Naive thymus-derived CD4-positive, alpha-beta T cell (primary cell): ENCODE measurements around the gene DCDC2. TPM values are rescaled to one million over a fixed set of nuclear protein-coding genes. Genes with fewer than 3 reads are reported as not detected.

Experiments used
- ATAC-seq: fragments of 150-1000 bp; cut with Tn5 transposase; 2 replicates; pipeline ENCODE4 v1.10.0; 2021; ENCODE audit warnings: mild to moderate bottlenecking, moderate library complexity
- CTCF ChIA-PET: fragments of 350-600 bp; sonication (Branson Sonifier 250); formaldehyde crosslinking; loops from one replicate; lab custom pipeline; 2021; ENCODE audit warnings: antibody characterized with exemption; lab: Charles Lee
- POLR2A ChIA-PET: fragments of 350-600 bp; sonication (Branson Sonifier 250); formaldehyde crosslinking; loops from one replicate; lab custom pipeline; 2021; ENCODE audit warnings: antibody characterized with exemption, inconsistent platforms; lab: Charles Lee
- DNase-seq, 9 donors: peaks; one replicate each; pipeline versions ENCODE4 v3.0.0 to v3.0.0-alpha.2; 2020 to 2022; ENCODE audit warnings: mixed read lengths in 1 of 9
- H3K27ac ChIP-seq: one replicate; pipeline ENCODE4 v1.7.0; 2013; ENCODE audit warnings: mild to moderate bottlenecking, low read depth, low read length, moderate library complexity
- H3K27me3 ChIP-seq, 2 donors: one replicate each; pipeline ENCODE4 v1.7.0; 2013; ENCODE audit warnings: low read length in 2 of 2, mild to moderate bottlenecking in 2 of 2, moderate library complexity in 2 of 2; ENCODE audit not compliant: control insufficient read depth in 2 of 2, insufficient read depth in 2 of 2
- H3K36me3 ChIP-seq, 3 experiments: 1 replicate in 2 of 3; 2 replicates in 1 of 3; pipeline ENCODE4 v1.7.0; 2013; ENCODE audit warnings: low read length in 3 of 3, mild to moderate bottlenecking in 3 of 3, moderate library complexity in 1 of 3; ENCODE audit not compliant: insufficient read depth in 3 of 3, control insufficient read depth in 2 of 3
- H3K4me1 ChIP-seq, 2 donors: one replicate each; pipeline ENCODE4 v1.7.0; 2013; ENCODE audit warnings: low read length in 2 of 2, mild to moderate bottlenecking in 2 of 2, moderate library complexity in 1 of 2; ENCODE audit not compliant: control insufficient read depth in 2 of 2, insufficient read depth in 2 of 2
- H3K4me3 ChIP-seq: 2 replicates; pipeline ENCODE4 v1.7.0; 2013; ENCODE audit warnings: mild to moderate bottlenecking, low read length
- H3K9me3 ChIP-seq, 3 experiments: 1 replicate in 2 of 3; 2 replicates in 1 of 3; pipeline ENCODE4 v1.7.0; 2013; ENCODE audit warnings: low read length in 3 of 3; ENCODE audit not compliant: control insufficient read depth in 2 of 3
- H3K27ac Mint-ChIP-seq, 9 donors: one replicate each; pipeline ENCODE4 v1.8.0; 2020 to 2022; ENCODE audit warnings: mixed read lengths in 9 of 9, mild to moderate bottlenecking in 8 of 9, moderate library complexity in 5 of 9, inconsistent platforms in 2 of 9
- H3K27me3 Mint-ChIP-seq, 5 donors: one replicate each; pipeline ENCODE4 v1.8.0; 2021 to 2022; ENCODE audit warnings: mixed read lengths in 5 of 5, mild to moderate bottlenecking in 1 of 5
- H3K36me3 Mint-ChIP-seq, 5 donors: one replicate each; pipeline ENCODE4 v1.8.0; 2020 to 2022; ENCODE audit warnings: mixed read lengths in 5 of 5, mild to moderate bottlenecking in 3 of 5, inconsistent platforms in 1 of 5
- H3K4me1 Mint-ChIP-seq, 7 donors: one replicate each; pipeline ENCODE4 v1.8.0; 2020 to 2022; ENCODE audit warnings: mixed read lengths in 7 of 7, mild to moderate bottlenecking in 3 of 7, inconsistent platforms in 1 of 7
- H3K4me3 Mint-ChIP-seq, 10 donors: one replicate each; pipeline ENCODE4 v1.8.0; 2020 to 2022; ENCODE audit warnings: mild to moderate bottlenecking in 10 of 10, mixed read lengths in 10 of 10, moderate library complexity in 6 of 10, inconsistent platforms in 2 of 10
- H3K9me3 Mint-ChIP-seq, 11 donors: one replicate each; pipeline ENCODE4 v1.8.0; 2020 to 2022; ENCODE audit warnings: mixed read lengths in 11 of 11, mild to moderate bottlenecking in 4 of 11, inconsistent platforms in 1 of 11, moderate library complexity in 1 of 11
- intact Hi-C, 2 donors: fragments of 100-400 bp; cut with micrococcal nuclease; formaldehyde crosslinking; loops; one replicate each; pipeline ENCODE4 v1.15.1; 2023
- polyA plus RNA-seq, 2 donors: library from polyadenylated mRNA; unstranded; fragments of 300-500 nt; fragmentation: Illumina TruSeq; gene quantifications; one replicate each; pipeline ENCODE4 v1.2.3, GENCODE V29; 2021
- total RNA-seq, 6 experiments: library from RNA in 5 of 6; stranded (reverse) in 5 of 6; gene quantifications; 1 replicate in 5 of 6; 2 replicates in 1 of 6; pipeline ENCODE4 v1.2.3 and lab custom pipeline; 2021 to 2026

The DCDC2 gene
- total and polyA plus RNA-seq, 7 experiments from 2014 or later = 0.24 to 0.92 TPM; not detected in 5

DNA sequence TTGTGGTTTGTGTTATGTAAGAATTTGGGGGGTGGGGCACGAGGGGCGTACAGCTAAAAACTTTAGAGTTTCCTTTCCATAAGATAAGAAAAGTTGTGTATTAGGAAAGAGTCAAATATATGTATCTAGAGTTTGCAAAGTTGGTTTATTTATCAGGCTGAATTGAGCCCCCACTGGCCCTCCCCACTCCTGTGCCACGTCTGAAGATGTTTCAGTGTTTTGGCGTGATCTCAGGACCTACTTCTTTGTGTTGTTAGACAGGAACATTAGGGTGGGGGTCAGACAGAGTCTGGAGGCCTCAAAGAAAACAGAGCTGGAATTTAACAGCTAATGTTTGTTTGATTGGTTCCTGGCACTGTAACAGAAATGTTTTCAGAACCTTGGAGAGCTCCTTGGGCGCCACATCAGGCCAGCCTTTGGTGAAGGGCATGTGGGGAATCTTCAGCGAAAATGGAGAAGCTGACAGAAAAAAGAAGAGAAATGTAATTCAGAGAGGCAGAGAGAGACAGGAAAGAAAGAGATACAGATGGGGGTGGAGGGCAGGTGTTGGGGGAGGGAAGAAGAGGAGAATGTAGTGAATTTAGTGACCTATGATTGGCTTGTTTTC lies 231.2 kb downstream of the DCDC2 start:
- no peak for ATAC-seq
- Histone ChIP-seq H3K27me3 (no peaks in the 10 kb centered on the region), H3K4me3 (no peak overlapping the region), H3K4me1 (no peaks in the 10 kb centered on the region), H3K36me3 (no peaks in the 10 kb centered on the region), H3K9me3 (no peaks in the 10 kb centered on the region), H3K27ac (no peak overlapping the region)
- Mint-ChIP-seq H3K36me3 (peaks cover 0 to 4% (median 0%) of the 10 kb centered on the region in 5 donors), H3K27ac (no peak overlapping the region), H3K4me1 (peaks cover 0 to 5% (median 0%) of the 10 kb centered on the region in 7 donors), H3K4me3 (peak overlapping the region in 4 of 10 donors; percentile 0 to 49 (median 30)), H3K27me3 (peaks cover 12 to 68% (median 48%) of the 10 kb centered on the region in 5 donors), H3K9me3 (peaks cover 0 to 17% (median 8%) of the 10 kb centered on the region in 11 donors)
- ChIA-PET CTCF (no interaction called here), POLR2A (no interaction called here)
- intact Hi-C loops = no loop called here
- peak in 6 of 9 donors; percentile 1 to 35 (median 14) for DNase-seq

DNA sequence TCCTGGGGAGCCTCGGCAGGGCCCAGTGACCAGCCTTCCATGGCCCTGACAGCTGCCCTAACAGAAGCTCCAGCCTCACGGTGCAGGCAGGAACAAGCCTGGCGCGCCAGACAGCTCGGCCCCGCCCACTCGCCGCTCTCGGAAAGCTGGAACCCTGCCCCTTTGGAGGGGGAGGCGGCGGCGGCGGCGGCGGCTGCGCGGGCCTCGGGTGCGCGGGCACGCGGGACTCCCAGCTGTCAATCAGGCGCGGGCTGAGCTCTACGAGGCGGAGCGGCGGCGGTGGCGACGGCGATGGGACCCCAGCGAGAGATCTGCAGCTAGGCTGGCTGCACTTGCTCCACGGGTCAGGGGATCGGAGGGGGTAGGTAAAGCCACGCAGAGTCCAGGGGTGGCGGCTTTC lies 231.9 kb downstream of the DCDC2 start, which contains the start of gene NRSN1:
Gene NRSN1, plus strand, starts transcription at position 236 of the 400 bp plus-strand sequence. CDS start 8,113 bp downstream, outside the sequence.
- no peak for ATAC-seq
- ChIA-PET CTCF (no interaction called here), POLR2A (no interaction called here)
- Histone ChIP-seq H3K9me3 (no peaks in the 10 kb centered on the region), H3K27ac (no peak within 1 kb of the TSS), H3K36me3 (no peaks in the 10 kb centered on the region), H3K4me1 (no peaks in the 10 kb centered on the region), H3K27me3 (no peaks in the 10 kb centered on the region), H3K4me3 (no peak within 1 kb of the TSS)
- H3K27me3 Mint-ChIP-seq = peaks cover 12 to 69% (median 42%) of the 10 kb centered on the region in 5 donors
- H3K4me1 Mint-ChIP-seq = peaks cover 0 to 5% (median 0%) of the 10 kb centered on the region in 7 donors
- H3K9me3 Mint-ChIP-seq = peaks cover 0 to 17% (median 8%) of the 10 kb centered on the region in 11 donors
- DNase-seq = no peak
- peaks cover 0 to 4% (median 0%) of the 10 kb centered on the region in 5 donors for H3K36me3 Mint-ChIP-seq
- peak within 1 kb of the TSS in 1 of 9 donors; percentile 23 for H3K27ac Mint-ChIP-seq
- H3K4me3 Mint-ChIP-seq = peak within 1 kb of the TSS in 4 of 10 donors; percentile 18 to 49 (median 34)
- intact Hi-C loops = no loop called here

DNA sequence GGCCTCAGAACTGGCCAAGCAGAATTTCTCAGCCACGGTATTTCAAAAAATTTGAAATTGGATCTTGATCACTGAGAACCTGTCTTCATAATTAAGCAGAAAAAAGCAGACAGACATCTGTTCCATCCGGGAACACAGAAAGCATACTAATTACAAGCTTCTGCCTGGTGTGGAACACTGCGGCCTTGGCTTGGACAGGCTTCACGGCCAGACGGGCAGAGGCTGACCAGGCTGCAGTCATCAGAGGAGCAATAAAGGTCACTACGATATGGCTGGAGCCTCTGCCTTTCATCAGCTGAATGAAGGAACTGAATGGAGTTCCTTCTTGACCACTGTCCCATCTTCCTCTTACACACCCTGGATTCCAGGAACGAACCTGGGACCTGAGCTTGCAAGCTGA lies 235.7 kb downstream of the DCDC2 start:
- DNase-seq (no peak), ATAC-seq (no peak)
- H3K4me1 Mint-ChIP-seq = peaks cover 0 to 5% (median 0%) of the 10 kb centered on the region in 7 donors
- ChIA-PET CTCF (no interaction called here), POLR2A (no interaction called here)
- no peak overlapping the region for H3K4me3 Mint-ChIP-seq
- Histone ChIP-seq H3K27me3 (no peaks in the 10 kb centered on the region), H3K4me3 (no peak overlapping the region), H3K27ac (no peak overlapping the region), H3K36me3 (no peaks in the 10 kb centered on the region), H3K9me3 (no peaks in the 10 kb centered on the region), H3K4me1 (no peaks in the 10 kb centered on the region)
- H3K36me3 Mint-ChIP-seq = peaks cover 0 to 4% (median 0%) of the 10 kb centered on the region in 5 donors
- H3K27ac Mint-ChIP-seq = peak overlapping the region in 1 of 9 donors; percentile 16
- H3K27me3 Mint-ChIP-seq = peaks cover 12 to 56% (median 40%) of the 10 kb centered on the region in 5 donors
- H3K9me3 Mint-ChIP-seq = peaks cover 0 to 17% (median 8%) of the 10 kb centered on the region in 11 donors
- intact Hi-C loops = no loop called here

Other genes with a start within 250 kb of the DCDC2 start
- gene NRSN1, start 231.8 kb downstream of the DCDC2 start, total RNA-seq = not detected
- not detected for gene NRSN1, start 231.8 kb downstream of the DCDC2 start, polyA plus RNA-seq
- 10 to 100 TPM in 4 of 5 experiments, 1 to 10 TPM in 1; 6.7 to 28.0 (median 23.1) TPM for gene MRS2, start 44.9 kb upstream of the DCDC2 start, total RNA-seq
- gene MRS2, start 44.9 kb upstream of the DCDC2 start, polyA plus RNA-seq = 10 to 100 TPM; 14.4 to 19.3 TPM
- 1 to 10 TPM in 3 of 5 experiments, under 1 TPM in 2; 0.44 to 1.7 (median 1.2) TPM for gene GPLD1, start 131.5 kb upstream of the DCDC2 start, total RNA-seq
- under 1 TPM; 0.63 to 0.94 TPM for gene GPLD1, start 131.5 kb upstream of the DCDC2 start, polyA plus RNA-seq
- gene ALDH5A1, start 136.9 kb upstream of the DCDC2 start, total RNA-seq = 10 to 100 TPM in 2 of 5 experiments, 1 to 10 TPM in 3; 5.7 to 20.6 (median 8.9) TPM
- 10 to 100 TPM; 12.3 to 18.5 TPM for gene ALDH5A1, start 136.9 kb upstream of the DCDC2 start, polyA plus RNA-seq